GM12872 (cell line): ENCODE results near the gene RPL14.

ENCODE experiments used
- CTCF ChIP-seq: IDR thresholded peaks from 3 replicates; pipeline ENCODE4 v1.5.1; 2011; ENCODE audit warnings: low read depth, mild to moderate bottlenecking, low read length, moderate library complexity; ENCODE audit not compliant: insufficient read depth

The RPL14 gene

GRCh38 chr3:40456940-40457823 is at the start of gene RPL14:
RPL14 (plus strand) TSS chr3:40457339; CDS start chr3:40457472, 133 bp downstream.
- TF ChIP-seq CTCF, result no peak

GRCh38 chr3:40407611-40408010 is 49.5 kb upstream of the RPL14 start:
- TF ChIP-seq CTCF, result no peak

GRCh38 chr3:40414270-40414669 is 42.9 kb upstream of the RPL14 start:
- TF ChIP-seq CTCF, result no peak

- TF ChIP-seq CTCF, result no peak
Observed at GRCh38 chr3:40417845-40418543, 39.1 kb upstream of the RPL14 start.

- TF ChIP-seq CTCF, result no peak
Observed at GRCh38 chr3:40422861-40423260, 34.3 kb upstream of the RPL14 start.

GRCh38 chr3:40427045-40427669 is 30.0 kb upstream of the RPL14 start:
- no peak for TF ChIP-seq CTCF

GRCh38 chr3:40432793-40433192 is 24.3 kb upstream of the RPL14 start:
- no peak for TF ChIP-seq CTCF
